ENCODE data around the gene RNF144A.

GRCh38 chr2:6994536-6995128 is 77.4 kb downstream of the RNF144A start:
- TF ChIP-seq, protein P1, sequence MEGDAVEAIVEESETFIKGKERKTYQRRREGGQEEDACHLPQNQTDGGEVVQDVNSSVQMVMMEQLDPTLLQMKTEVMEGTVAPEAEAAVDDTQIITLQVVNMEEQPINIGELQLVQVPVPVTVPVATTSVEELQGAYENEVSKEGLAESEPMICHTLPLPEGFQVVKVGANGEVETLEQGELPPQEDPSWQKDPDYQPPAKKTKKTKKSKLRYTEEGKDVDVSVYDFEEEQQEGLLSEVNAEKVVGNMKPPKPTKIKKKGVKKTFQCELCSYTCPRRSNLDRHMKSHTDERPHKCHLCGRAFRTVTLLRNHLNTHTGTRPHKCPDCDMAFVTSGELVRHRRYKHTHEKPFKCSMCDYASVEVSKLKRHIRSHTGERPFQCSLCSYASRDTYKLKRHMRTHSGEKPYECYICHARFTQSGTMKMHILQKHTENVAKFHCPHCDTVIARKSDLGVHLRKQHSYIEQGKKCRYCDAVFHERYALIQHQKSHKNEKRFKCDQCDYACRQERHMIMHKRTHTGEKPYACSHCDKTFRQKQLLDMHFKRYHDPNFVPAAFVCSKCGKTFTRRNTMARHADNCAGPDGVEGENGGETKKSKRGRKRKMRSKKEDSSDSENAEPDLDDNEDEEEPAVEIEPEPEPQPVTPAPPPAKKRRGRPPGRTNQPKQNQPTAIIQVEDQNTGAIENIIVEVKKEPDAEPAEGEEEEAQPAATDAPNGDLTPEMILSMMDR (conservative IDR thresholded peaks at IDR 0.05; ENCODE audit: low read depth, low read length): no peak
- no peak for TF ChIP-seq EZH2 (IDR thresholded peaks at IDR 0.05; ENCODE audit: borderline replicate concordance, low read depth, low read length, poor library complexity, severe bottlenecking)

Measured in A673 (cell line).